Natural killer cell (primary cell): Measurements from ENCODE around the gene EBF4. TPM values are rescaled to one million over a fixed set of nuclear protein-coding genes. Genes with fewer than 3 reads are reported as not detected.

ENCODE experiments used
- ATAC-seq, 3 donors: fragments of 150-1000 bp in 2 of 3; fragments of 200-7000 bp in 1 of 3; cut with Tn5 transposase; 1 replicate in 1 of 3; 2 replicates in 2 of 3; pipeline ENCODE4 v1.10.0; 2021; ENCODE audit warnings: mild to moderate bottlenecking in 2 of 3, moderate library complexity in 2 of 3
- DNase-seq, 2 donors: peaks; one replicate each; pipeline versions ENCODE4 v3.0.0 to v3.0.0-alpha.2; 2013 to 2021; ENCODE audit warnings: mixed read lengths in 1 of 2
- H3K27ac ChIP-seq: one replicate; pipeline ENCODE4 v1.5.1; 2013; ENCODE audit warnings: mild to moderate bottlenecking, low read length
- H3K27me3 ChIP-seq: one replicate; pipeline ENCODE4 v1.6.1; 2013; ENCODE audit warnings: low read length; ENCODE audit not compliant: control insufficient read depth, insufficient read depth
- H3K36me3 ChIP-seq: one replicate; pipeline ENCODE4 v1.6.1; 2013; ENCODE audit warnings: low read length; ENCODE audit not compliant: control insufficient read depth, insufficient read depth
- H3K4me1 ChIP-seq: one replicate; pipeline ENCODE4 v1.6.1; 2013; ENCODE audit warnings: low read length; ENCODE audit not compliant: control insufficient read depth, insufficient read depth
- H3K4me3 ChIP-seq: one replicate; pipeline ENCODE4 v1.5.1; 2013; ENCODE audit warnings: low read length
- H3K9me3 ChIP-seq: one replicate; pipeline ENCODE4 v1.6.1; 2013; ENCODE audit warnings: low read length; ENCODE audit not compliant: control insufficient read depth, insufficient read depth
- H3K27ac Mint-ChIP-seq, 2 donors: one replicate each; pipeline ENCODE4 v1.8.0; 2022; ENCODE audit warnings: mild to moderate bottlenecking in 2 of 2, mixed read lengths in 2 of 2, moderate library complexity in 1 of 2
- H3K27me3 Mint-ChIP-seq, 2 donors: one replicate each; pipeline ENCODE4 v1.8.0; 2022; ENCODE audit warnings: low read depth in 2 of 2, mixed read lengths in 2 of 2
- H3K36me3 Mint-ChIP-seq: one replicate; pipeline ENCODE4 v1.8.0; 2022; ENCODE audit warnings: mixed read lengths
- H3K4me1 Mint-ChIP-seq, 2 donors: one replicate each; pipeline ENCODE4 v1.8.0; 2022; ENCODE audit warnings: mixed read lengths in 2 of 2
- H3K4me3 Mint-ChIP-seq: one replicate; pipeline ENCODE4 v1.8.0; 2022; ENCODE audit warnings: mild to moderate bottlenecking, moderate library complexity, mixed read lengths
- H3K9me3 Mint-ChIP-seq, 2 donors: one replicate each; pipeline ENCODE4 v1.8.0; 2022; ENCODE audit warnings: mixed read lengths in 2 of 2
- WGBS: methylation state at CpG from one replicate; pipeline ENCODE4 v1.1.7; 2013; ENCODE audit warnings: missing lambda C conversion rate; ENCODE audit not compliant: insufficient coverage; 5-methylcytosine and 5-hydroxymethylcytosine counted together
- intact Hi-C: fragments of 100-400 bp; cut with micrococcal nuclease; formaldehyde crosslinking; loops from one replicate; pipeline ENCODE4 v1.14.2; 2022
- total RNA-seq, 4 donors: library from RNA; stranded (reverse); fragments of 120-200 nt in 1 of 4; gene quantifications; one replicate each; pipeline versions ENCODE4 v1.2.3 to v1.2.4, GENCODE V29; 2013 to 2022
- TF ChIP-seq, protein P1 (sequence below): fragments of 200-600 bp; IDR thresholded peaks from one replicate; pipeline ENCODE4 v1.8.0; 2022; ENCODE audit warnings: antibody characterized with exemption

Gene EBF4
- total RNA-seq, 3 donors from 2014 or later (not counting 1 experiment from before 2014, with no cell fraction given), result 17.1 to 21.7 (median 20.4) TPM

DNA sequence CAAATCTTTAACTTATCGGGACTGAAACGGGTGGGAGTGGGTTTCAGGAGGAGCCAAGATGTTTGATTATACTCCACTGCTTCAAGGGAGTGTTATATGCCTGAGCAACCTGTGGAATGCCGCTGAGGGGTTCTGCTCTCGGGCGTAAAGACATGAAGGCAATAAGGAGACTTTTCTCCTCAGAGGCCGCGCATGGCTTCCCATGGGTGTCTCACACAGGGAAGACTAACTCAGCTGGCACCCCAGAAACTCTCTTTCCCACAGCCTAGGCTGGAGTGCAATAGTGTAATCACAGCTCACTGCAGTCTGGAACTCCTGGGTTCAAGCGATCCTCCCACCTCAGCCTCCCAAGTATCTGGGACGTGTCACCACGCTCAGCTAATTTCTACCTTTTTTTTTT is 117.1 kb downstream of the EBF4 start:
- Mint-ChIP-seq H3K9me3 (peaks cover 0 to 8% of the 10 kb centered on the region in 2 donors), H3K36me3 (peaks cover 12% of the 10 kb centered on the region), H3K4me1 (peaks cover 0 to 4% of the 10 kb centered on the region in 2 donors), H3K4me3 (no peak overlapping the region), H3K27me3 (peaks cover 47 to 52% of the 10 kb centered on the region in 2 donors), H3K27ac (no peak overlapping the region)
- Histone ChIP-seq H3K9me3 (no peaks in the 10 kb centered on the region), H3K4me3 (no peak overlapping the region), H3K27ac (no peak overlapping the region), H3K4me1 (no peaks in the 10 kb centered on the region), H3K36me3 (no peaks in the 10 kb centered on the region), H3K27me3 (peaks cover 14% of the 10 kb centered on the region)
- no peak for DNase-seq
- WGBS, result 94% methylated on average over 10 of the region's 10 CpGs
- intact Hi-C loops, result no loop called here
- ATAC-seq, result no peak
- TF ChIP-seq, protein P1, sequence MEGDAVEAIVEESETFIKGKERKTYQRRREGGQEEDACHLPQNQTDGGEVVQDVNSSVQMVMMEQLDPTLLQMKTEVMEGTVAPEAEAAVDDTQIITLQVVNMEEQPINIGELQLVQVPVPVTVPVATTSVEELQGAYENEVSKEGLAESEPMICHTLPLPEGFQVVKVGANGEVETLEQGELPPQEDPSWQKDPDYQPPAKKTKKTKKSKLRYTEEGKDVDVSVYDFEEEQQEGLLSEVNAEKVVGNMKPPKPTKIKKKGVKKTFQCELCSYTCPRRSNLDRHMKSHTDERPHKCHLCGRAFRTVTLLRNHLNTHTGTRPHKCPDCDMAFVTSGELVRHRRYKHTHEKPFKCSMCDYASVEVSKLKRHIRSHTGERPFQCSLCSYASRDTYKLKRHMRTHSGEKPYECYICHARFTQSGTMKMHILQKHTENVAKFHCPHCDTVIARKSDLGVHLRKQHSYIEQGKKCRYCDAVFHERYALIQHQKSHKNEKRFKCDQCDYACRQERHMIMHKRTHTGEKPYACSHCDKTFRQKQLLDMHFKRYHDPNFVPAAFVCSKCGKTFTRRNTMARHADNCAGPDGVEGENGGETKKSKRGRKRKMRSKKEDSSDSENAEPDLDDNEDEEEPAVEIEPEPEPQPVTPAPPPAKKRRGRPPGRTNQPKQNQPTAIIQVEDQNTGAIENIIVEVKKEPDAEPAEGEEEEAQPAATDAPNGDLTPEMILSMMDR, result no peak

Other genes starting within 250 kb of the EBF4 start
- gene SNRPB, start 222.0 kb upstream of the EBF4 start, total RNA-seq, result 100 to 1,000 TPM; 160 to 174 (median 162) TPM
- gene ZNF343, start 183.9 kb upstream of the EBF4 start, total RNA-seq, result 10 to 100 TPM in 1 of 3 donors, 1 to 10 TPM in 2; 8.1 to 12.3 (median 8.6) TPM
- 1 to 10 TPM in 1 of 3 donors, under 1 TPM in 1, not detected in 1; 0.94 to 1.3 TPM for gene TMC2, start 156.2 kb upstream of the EBF4 start, total RNA-seq
- gene NOP56, start 40.1 kb upstream of the EBF4 start, total RNA-seq, result 100 to 1,000 TPM; 169 to 216 (median 214) TPM
- gene IDH3B, start 28.6 kb upstream of the EBF4 start, total RNA-seq, result 100 to 1,000 TPM; 149 to 161 (median 153) TPM
- gene CPXM1, start 107.8 kb downstream of the EBF4 start, total RNA-seq, result 1 to 10 TPM in 2 of 3 donors, under 1 TPM in 1; 0.49 to 2.3 (median 1.5) TPM
- gene C20orf141, start 122.2 kb downstream of the EBF4 start, total RNA-seq, result not detected
- gene TMEM239, start 123.6 kb downstream of the EBF4 start, total RNA-seq, result not detected
- 10 to 100 TPM; 70.3 to 76.5 (median 71.1) TPM for gene PCED1A, start 147.9 kb downstream of the EBF4 start, total RNA-seq
- 100 to 1,000 TPM; 108 to 118 (median 109) TPM for gene VPS16, start 148.0 kb downstream of the EBF4 start, total RNA-seq
- 100 to 1,000 TPM; 125 to 172 (median 141) TPM for gene PTPRA, start 180.7 kb downstream of the EBF4 start, total RNA-seq